IPS DF 6.9 (cell line): ENCODE measurements around the gene PANK4.
"Not testable (repeated sequence)": the region's sequence is repeated elsewhere in the genome, so short reads cannot be mapped to it uniquely, and the experiment has no call there.

Experiments
- DNase-seq: peaks from one replicate; pipeline ENCODE4 v3.0.0-alpha.2; 2013; ENCODE audit warnings: low read depth, low spot score
- H3K27ac ChIP-seq: one replicate; pipeline ENCODE4 v1.5.1; 2013; ENCODE audit warnings: low read length, control low read depth
- H3K27me3 ChIP-seq: 2 replicates; pipeline ENCODE4 v1.6.1; 2013; ENCODE audit warnings: mild to moderate bottlenecking, low read length; ENCODE audit not compliant: control insufficient read depth, insufficient read depth
- H3K36me3 ChIP-seq: 2 replicates; pipeline ENCODE4 v1.6.1; 2013; ENCODE audit warnings: low read length; ENCODE audit not compliant: control insufficient read depth, insufficient read depth
- H3K4me1 ChIP-seq: 2 replicates; pipeline ENCODE4 v1.6.1; 2013; ENCODE audit warnings: low read length; ENCODE audit not compliant: control insufficient read depth, insufficient read depth
- H3K4me3 ChIP-seq: 2 replicates; pipeline ENCODE4 v1.5.1; 2013; ENCODE audit warnings: mild to moderate bottlenecking, low read length
- H3K9me3 ChIP-seq: 2 replicates; pipeline ENCODE4 v1.6.1; 2013; ENCODE audit warnings: low read length, inconsistent platforms; ENCODE audit not compliant: control insufficient read depth, insufficient read depth
- WGBS: extraction: QIAGEN DNeasy Blood & Tissue Kit; methylation state at CpG from one replicate; pipeline ENCODE4 v1.1.7; 2013; ENCODE audit warnings: mixed read lengths, missing lambda C conversion rate; ENCODE audit not compliant: insufficient read length, insufficient coverage; 5-methylcytosine and 5-hydroxymethylcytosine counted together

Gene PANK4

GRCh38 chr1:2460996-2461751 is 65.2 kb downstream of the PANK4 start:
- Histone ChIP-seq H3K27me3 (no peaks in the 10 kb centered on the region), H3K36me3 (no peaks in the 10 kb centered on the region), H3K4me3 (no peak overlapping the region), H3K9me3 (no peaks in the 10 kb centered on the region), H3K27ac (no peak overlapping the region), H3K4me1 (no peaks in the 10 kb centered on the region)
- no CpG with 5 or more reads among the region's 18 CpGs for WGBS
- DNase-seq = no peak

GRCh38 chr1:2460203-2460602 is 66.2 kb downstream of the PANK4 start:
- Histone ChIP-seq H3K27me3 (no peaks in the 10 kb centered on the region), H3K36me3 (no peaks in the 10 kb centered on the region), H3K4me3 (no peak overlapping the region), H3K9me3 (no peaks in the 10 kb centered on the region), H3K27ac (no peak overlapping the region), H3K4me1 (no peaks in the 10 kb centered on the region)
- no CpG with 5 or more reads among the region's 8 CpGs for WGBS
- no peak for DNase-seq

GRCh38 chr1:2459757-2460156 is 66.6 kb downstream of the PANK4 start:
- Histone ChIP-seq H3K27me3 (no peaks in the 10 kb centered on the region), H3K4me1 (no peaks in the 10 kb centered on the region), H3K36me3 (no peaks in the 10 kb centered on the region), H3K27ac (no peak overlapping the region), H3K9me3 (no peaks in the 10 kb centered on the region), H3K4me3 (no peak overlapping the region)
- no peak for DNase-seq
- WGBS = no CpG with 5 or more reads among the region's 23 CpGs

GRCh38 chr1:2459102-2459753 is 67.2 kb downstream of the PANK4 start:
- H3K4me1 ChIP-seq, H3K27ac ChIP-seq, H3K9me3 ChIP-seq, H3K27me3 ChIP-seq, DNase-seq, H3K4me3 ChIP-seq, H3K36me3 ChIP-seq: not testable (repeated sequence)
- no CpG with 5 or more reads among the region's 16 CpGs for WGBS

- H3K4me1 ChIP-seq = no peaks in the 10 kb centered on the region
- no peak overlapping the region for H3K27ac ChIP-seq
These were observed 67.7 kb downstream of the PANK4 start for GRCh38 chr1:2458687-2459086.

More at GRCh38 chr1:2458687-2459086, 67.7 kb downstream of the PANK4 start:
- no peak for DNase-seq
- no peak overlapping the region for H3K4me3 ChIP-seq
- no CpG with 5 or more reads among the region's 18 CpGs for WGBS
- H3K27me3 ChIP-seq = no peaks in the 10 kb centered on the region
- no peaks in the 10 kb centered on the region for H3K36me3 ChIP-seq
- no peaks in the 10 kb centered on the region for H3K9me3 ChIP-seq
